NCI-H1105 (cell line): ENCODE results near the gene PTPN23.

Experiments
- DNase-seq: peaks from one replicate; lab custom pipeline; 2025; lab: John Stamatoyannopoulos, UW

Gene PTPN23

GRCh38 chr3:47419083-47420043 lies 38.5 kb downstream of the PTPN23 start:
- no peak for DNase-seq

- no peak for DNase-seq
Measured at GRCh38 chr3:47420044-47420430, 39.2 kb downstream of the PTPN23 start.

- peak; percentile 33 for DNase-seq
Measured at GRCh38 chr3:47420511-47421484, 40.0 kb downstream of the PTPN23 start.

- DNase-seq, result peak; percentile 3
Measured at GRCh38 chr3:47421741-47422649, 41.2 kb downstream of the PTPN23 start.

GRCh38 chr3:47422743-47423142 lies 41.9 kb downstream of the PTPN23 start:
- no peak for DNase-seq

GRCh38 chr3:47423548-47424145 lies 42.8 kb downstream of the PTPN23 start:
- no peak for DNase-seq

GRCh38 chr3:47424434-47425382 lies 43.9 kb downstream of the PTPN23 start:
- DNase-seq, result no peak

GRCh38 chr3:47425383-47425778 lies 44.6 kb downstream of the PTPN23 start:
- no peak for DNase-seq

GRCh38 chr3:47425959-47426358 lies 45.1 kb downstream of the PTPN23 start:
- no peak for DNase-seq

- no peak for DNase-seq
Measured at GRCh38 chr3:47427866-47428265, 47.0 kb downstream of the PTPN23 start.

- no peak for DNase-seq
Measured at GRCh38 chr3:47428662-47429061, 47.8 kb downstream of the PTPN23 start.

- DNase-seq, result no peak
Measured at GRCh38 chr3:47429476-47430270, 48.9 kb downstream of the PTPN23 start.

- DNase-seq, result no peak
Measured at GRCh38 chr3:47430606-47431005, 49.8 kb downstream of the PTPN23 start.

- no peak for DNase-seq
Measured at GRCh38 chr3:47431225-47431624, 50.4 kb downstream of the PTPN23 start.

- DNase-seq, result no peak
Measured at GRCh38 chr3:47432673-47433072, 51.9 kb downstream of the PTPN23 start.

GRCh38 chr3:47433796-47434195 lies 53.0 kb downstream of the PTPN23 start:
- DNase-seq, result no peak

- DNase-seq, result no peak
Measured at GRCh38 chr3:47434849-47435248, 54.0 kb downstream of the PTPN23 start.

GRCh38 chr3:47436180-47436579 lies 55.4 kb downstream of the PTPN23 start:
- no peak for DNase-seq

GRCh38 chr3:47440131-47440530 lies 59.3 kb downstream of the PTPN23 start:
- DNase-seq, result no peak
